SU-DHL-6 (cell line): ENCODE data around the gene ARX.

Source experiments
- H2AFZ ChIP-seq: fragments of 200-600 bp; sonication (generic); 2 replicates; pipeline ENCODE4 v1.6.1; 2014; ENCODE audit warnings: low read depth, mild to moderate bottlenecking, moderate library complexity, mixed read lengths, antibody characterized with exemption, low read length; ENCODE audit not compliant: severe bottlenecking
- H3F3A ChIP-seq: fragments of 200-600 bp; shearing (Covaris generic); 2 replicates; pipeline ENCODE4 v1.6.0; 2016; ENCODE audit warnings: antibody characterized with exemption, mild to moderate bottlenecking; ENCODE audit not compliant: insufficient read depth
- H3K27ac ChIP-seq: fragments of 200-600 bp; sonication (generic); 2 replicates; pipeline ENCODE4 v1.5.1; 2016; ENCODE audit warnings: low read depth, mild to moderate bottlenecking, low read length, moderate library complexity, mixed read lengths
- H3K27me3 ChIP-seq: fragments of 200-600 bp; sonication (generic), shearing (Covaris generic); 2 replicates; pipeline ENCODE4 v1.6.0; 2014; ENCODE audit warnings: mild to moderate bottlenecking, low read length
- H3K36me3 ChIP-seq: fragments of 200-600 bp; sonication (generic); 2 replicates; pipeline ENCODE4 v1.6.1; 2014; ENCODE audit warnings: mild to moderate bottlenecking, low read length, mixed read lengths
- H3K4me2 ChIP-seq: fragments of 300-600, 200-600 bp; shearing (Covaris generic), sonication (generic); 2 replicates; pipeline ENCODE4 v1.6.0; 2014; ENCODE audit warnings: low read length, low read depth, mild to moderate bottlenecking; ENCODE audit not compliant: poor library complexity, severe bottlenecking
- H3K4me3 ChIP-seq: fragments of 200-600 bp; sonication (generic); 2 replicates; pipeline ENCODE4 v1.5.1; 2014; ENCODE audit warnings: antibody characterized with exemption, low read length, mild to moderate bottlenecking, mixed read lengths; ENCODE audit not compliant: insufficient read depth, poor library complexity, severe bottlenecking
- H3K79me2 ChIP-seq: fragments of 200-600 bp; sonication (generic); 2 replicates; pipeline ENCODE4 v1.6.1; 2014; ENCODE audit warnings: mild to moderate bottlenecking, low read length, moderate library complexity; ENCODE audit not compliant: insufficient read depth
- H3K9ac ChIP-seq: fragments of 200-600 bp; sonication (generic); 2 replicates; pipeline ENCODE4 v1.7.0; 2014; ENCODE audit warnings: mild to moderate bottlenecking, low read length
- H3K9me2 ChIP-seq: fragments of 200-600 bp; sonication (generic); replicated peaks from 2 replicates; pipeline ENCODE4 v1.6.1; 2014; ENCODE audit warnings: low read length; ENCODE audit not compliant: insufficient read depth
- H3K9me3 ChIP-seq: fragments of 200-600 bp; sonication (generic); 2 replicates; pipeline ENCODE4 v1.6.1; 2014; ENCODE audit warnings: low read length, mixed read lengths; ENCODE audit not compliant: insufficient read depth
- H4K20me1 ChIP-seq: fragments of 200-600 bp; sonication (generic); 2 replicates; pipeline ENCODE4 v1.6.1; 2014; ENCODE audit warnings: low read depth, mild to moderate bottlenecking, antibody characterized with exemption, low read length, moderate library complexity, mixed read lengths
- EZH2phosphoT487 ChIP-seq: fragments of 200-600 bp; sonication (generic), shearing (Covaris generic); conservative IDR thresholded peaks from 2 replicates; pipeline ENCODE4 v1.6.1; 2018; ENCODE audit warnings: mild to moderate bottlenecking, antibody characterized with exemption, low read length, moderate library complexity, mixed read lengths
- TF ChIP-seq, protein P1 (sequence below): fragments of 200-600 bp; sonication (generic); IDR thresholded peaks from one replicate; pipeline ENCODE4 v1.5.1; 2017; ENCODE audit warnings: antibody characterized with exemption, mild to moderate bottlenecking, low read length, moderate library complexity; ENCODE audit not compliant: insufficient read depth, poor library complexity, severe bottlenecking

ARX gene

GRCh38 chrX:25007059-25008053 is 8.4 kb downstream of the ARX start:
- no peaks in the 10 kb centered on the region for H4K20me1 ChIP-seq
- no peak overlapping the region for H3K4me2 ChIP-seq
- no peak overlapping the region for H3K4me3 ChIP-seq

GRCh38 chrX:25006586-25007058 is 9.1 kb downstream of the ARX start:
- H3K79me2 ChIP-seq: no peaks in the 10 kb centered on the region
- H3K27ac ChIP-seq: no peak overlapping the region
- TF ChIP-seq EZH2phosphoT487: no peak
- TF ChIP-seq, protein P1, sequence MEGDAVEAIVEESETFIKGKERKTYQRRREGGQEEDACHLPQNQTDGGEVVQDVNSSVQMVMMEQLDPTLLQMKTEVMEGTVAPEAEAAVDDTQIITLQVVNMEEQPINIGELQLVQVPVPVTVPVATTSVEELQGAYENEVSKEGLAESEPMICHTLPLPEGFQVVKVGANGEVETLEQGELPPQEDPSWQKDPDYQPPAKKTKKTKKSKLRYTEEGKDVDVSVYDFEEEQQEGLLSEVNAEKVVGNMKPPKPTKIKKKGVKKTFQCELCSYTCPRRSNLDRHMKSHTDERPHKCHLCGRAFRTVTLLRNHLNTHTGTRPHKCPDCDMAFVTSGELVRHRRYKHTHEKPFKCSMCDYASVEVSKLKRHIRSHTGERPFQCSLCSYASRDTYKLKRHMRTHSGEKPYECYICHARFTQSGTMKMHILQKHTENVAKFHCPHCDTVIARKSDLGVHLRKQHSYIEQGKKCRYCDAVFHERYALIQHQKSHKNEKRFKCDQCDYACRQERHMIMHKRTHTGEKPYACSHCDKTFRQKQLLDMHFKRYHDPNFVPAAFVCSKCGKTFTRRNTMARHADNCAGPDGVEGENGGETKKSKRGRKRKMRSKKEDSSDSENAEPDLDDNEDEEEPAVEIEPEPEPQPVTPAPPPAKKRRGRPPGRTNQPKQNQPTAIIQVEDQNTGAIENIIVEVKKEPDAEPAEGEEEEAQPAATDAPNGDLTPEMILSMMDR: no peak
- no peak overlapping the region for H3K4me2 ChIP-seq
- no peaks in the 10 kb centered on the region for H3K27me3 ChIP-seq
- no peaks in the 10 kb centered on the region for H4K20me1 ChIP-seq
- no peaks in the 10 kb centered on the region for H3K9me2 ChIP-seq
- H2AFZ ChIP-seq: no peak overlapping the region
- no peak overlapping the region for H3K9ac ChIP-seq
- no peaks in the 10 kb centered on the region for H3F3A ChIP-seq
- H3K36me3 ChIP-seq: no peaks in the 10 kb centered on the region
- no peaks in the 10 kb centered on the region for H3K9me3 ChIP-seq
- no peak overlapping the region for H3K4me3 ChIP-seq

More at GRCh38 chrX:25007059-25008053, 8.4 kb downstream of the ARX start:
- Histone ChIP-seq H3K79me2 (no peaks in the 10 kb centered on the region), H3K9me2 (no peaks in the 10 kb centered on the region), H3K36me3 (no peaks in the 10 kb centered on the region), H3K9ac (no peak overlapping the region), H3F3A (no peaks in the 10 kb centered on the region), H3K27me3 (no peaks in the 10 kb centered on the region), H3K9me3 (no peaks in the 10 kb centered on the region), H3K27ac (no peak overlapping the region), H2AFZ (no peak overlapping the region)
- TF ChIP-seq EZH2phosphoT487: no peak
- TF ChIP-seq, protein P1: no peak

GRCh38 chrX:25005382-25006185 is 10.2 kb downstream of the ARX start:
- Histone ChIP-seq H3K79me2 (no peaks in the 10 kb centered on the region), H3K9me3 (no peaks in the 10 kb centered on the region), H3K9ac (no peak overlapping the region), H2AFZ (no peak overlapping the region), H3K36me3 (no peaks in the 10 kb centered on the region), H4K20me1 (no peaks in the 10 kb centered on the region), H3K4me2 (no peak overlapping the region), H3F3A (no peaks in the 10 kb centered on the region), H3K27ac (no peak overlapping the region), H3K9me2 (no peaks in the 10 kb centered on the region), H3K27me3 (no peaks in the 10 kb centered on the region), H3K4me3 (no peak overlapping the region)
- TF ChIP-seq EZH2phosphoT487: no peak
- TF ChIP-seq, protein P1: no peak
